Activated naive CD8-positive, alpha-beta T cell treated with anti-CD3 and anti-CD28 coated beads, Interleukin-2, amount 50 U/mL, for 16 hours (primary cell): Measurements from ENCODE around the gene BMERB1.
"Not testable (repeated sequence)": the region's sequence is repeated elsewhere in the genome, so short reads cannot be mapped to it uniquely, and the experiment has no call there.

Experiments
- DNase-seq: peaks from one replicate; pipeline ENCODE4 v3.0.0-alpha.2; 2020; ENCODE audit warnings: low read depth, low spot score

Gene BMERB1

DNA sequence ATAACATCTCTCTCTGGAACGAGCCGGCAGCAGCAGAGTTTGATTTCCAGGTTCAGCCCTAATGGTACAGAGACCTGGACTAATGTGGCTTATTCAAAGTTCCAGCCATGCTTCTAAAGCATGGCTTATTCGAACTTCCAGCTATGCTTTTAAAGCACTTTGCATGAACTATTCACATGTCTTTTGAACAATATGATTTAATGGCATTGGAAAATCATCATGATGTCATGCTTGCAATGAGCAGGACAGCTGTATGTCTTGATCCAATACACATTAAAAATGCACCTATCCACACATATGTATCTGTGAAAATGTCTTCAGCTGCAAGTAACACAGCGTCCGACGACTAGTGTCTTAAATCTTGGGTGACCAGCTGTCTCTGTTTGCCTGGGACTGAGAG is 122.9 kb downstream of the BMERB1 start:
- DNase-seq, result no peak

DNA sequence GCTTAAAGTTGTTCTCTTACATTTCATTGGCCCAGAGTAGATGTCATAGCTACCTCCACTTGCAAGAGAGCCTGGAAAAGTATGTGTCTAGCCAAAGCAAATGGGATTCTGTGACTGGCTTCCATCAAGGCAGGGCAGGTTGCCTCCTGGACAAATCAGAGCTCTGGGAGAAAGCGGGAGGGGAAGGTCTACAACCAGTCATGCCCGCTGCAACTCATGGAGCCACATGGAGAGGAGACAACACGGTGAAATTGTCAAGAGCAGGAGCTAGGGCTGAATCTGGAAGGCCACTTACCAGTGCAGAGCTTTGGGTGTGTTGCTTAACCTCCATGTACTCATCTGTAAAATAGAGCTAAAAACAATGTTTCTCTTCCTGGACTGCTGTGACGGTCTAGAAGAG is 124.8 kb downstream of the BMERB1 start:
- DNase-seq, result no peak

- no peak for DNase-seq
These were observed 130.4 kb downstream of the BMERB1 start for GRCh38 chr16:15564604-15565339.

- DNase-seq, result no peak
These were observed 131.7 kb downstream of the BMERB1 start for GRCh38 chr16:15566095-15566494.

- DNase-seq, result no peak
These were observed 133.4 kb downstream of the BMERB1 start for GRCh38 chr16:15567823-15568222.

DNA sequence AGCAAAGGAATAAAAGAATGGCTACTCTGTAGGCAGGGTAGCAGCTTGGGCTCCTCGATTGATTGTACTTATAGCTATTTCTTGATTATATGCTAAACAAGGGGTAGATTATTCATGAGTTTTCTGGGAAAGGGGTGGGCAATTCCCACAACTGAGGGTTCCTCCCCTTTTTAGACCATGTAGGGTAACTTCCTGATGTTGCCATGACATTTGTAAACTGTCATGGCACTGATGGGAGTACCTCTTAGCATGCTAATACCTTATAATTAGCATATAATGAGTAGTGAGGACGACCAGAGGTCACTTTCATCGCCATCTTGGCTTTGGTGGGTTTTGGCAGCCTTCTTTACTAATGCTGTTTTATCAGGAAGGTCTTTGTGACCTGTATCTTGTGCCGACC is 136.3 kb downstream of the BMERB1 start:
- DNase-seq, result not testable (repeated sequence)

DNA sequence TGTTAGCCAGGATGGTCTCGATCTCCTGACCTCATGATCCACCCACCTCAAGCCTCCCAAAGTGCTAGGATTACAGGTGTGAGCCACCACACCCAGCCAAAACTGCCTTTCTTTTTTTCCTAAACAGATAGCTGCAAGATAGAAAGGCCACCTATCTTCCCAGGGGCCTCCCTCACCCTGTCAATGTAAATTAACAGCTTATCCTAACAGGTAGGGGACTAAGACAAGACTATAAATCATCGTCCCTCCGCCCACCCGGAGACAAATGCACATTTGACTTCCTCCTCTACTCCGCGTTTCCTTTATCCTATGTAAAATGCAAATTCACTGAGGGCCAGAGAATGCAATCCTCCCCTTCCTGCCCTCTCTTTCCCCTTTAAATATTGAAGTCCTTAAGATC is 137.2 kb downstream of the BMERB1 start:
- no peak for DNase-seq

DNA sequence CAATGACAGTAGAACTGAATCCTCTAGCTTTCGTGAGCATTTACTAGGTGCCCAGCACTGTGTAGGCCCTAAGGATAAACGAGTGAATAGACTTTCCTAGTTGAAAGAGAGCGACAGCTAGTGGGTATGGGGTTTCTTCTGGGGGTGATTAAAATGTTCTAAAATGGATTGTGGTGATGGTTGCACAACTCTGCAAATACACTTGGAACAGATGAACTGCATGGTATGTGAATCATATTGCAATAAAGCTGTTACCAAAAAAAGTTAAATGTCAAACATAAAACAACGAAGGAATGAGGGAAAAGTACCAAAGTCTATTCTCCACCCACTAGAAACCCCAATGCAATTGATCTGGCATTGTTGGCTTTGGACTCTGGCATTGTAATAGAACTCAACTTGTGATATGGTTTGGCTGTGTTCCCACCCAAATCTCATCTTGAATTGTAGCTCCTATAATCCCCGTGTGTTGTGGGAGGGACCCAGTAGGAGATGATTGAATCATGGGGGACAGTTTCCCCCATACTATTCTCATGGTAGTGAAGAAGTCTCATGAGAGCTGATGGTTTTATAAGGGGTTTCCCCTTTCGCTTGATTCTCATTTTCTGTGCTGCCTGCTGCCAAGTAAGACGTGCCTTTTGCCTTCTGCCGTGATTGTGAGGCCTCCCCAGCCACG is 138.1 kb downstream of the BMERB1 start:
- no peak for DNase-seq

GRCh38 chr16:15573274-15573895 is 139.0 kb downstream of the BMERB1 start:
- no peak for DNase-seq

GRCh38 chr16:15573896-15574613 is 139.7 kb downstream of the BMERB1 start:
- not testable (repeated sequence) for DNase-seq

- no peak for DNase-seq
These were observed 140.2 kb downstream of the BMERB1 start for GRCh38 chr16:15574614-15574948.

GRCh38 chr16:15575293-15576049 is 141.1 kb downstream of the BMERB1 start:
- no peak for DNase-seq

DNA sequence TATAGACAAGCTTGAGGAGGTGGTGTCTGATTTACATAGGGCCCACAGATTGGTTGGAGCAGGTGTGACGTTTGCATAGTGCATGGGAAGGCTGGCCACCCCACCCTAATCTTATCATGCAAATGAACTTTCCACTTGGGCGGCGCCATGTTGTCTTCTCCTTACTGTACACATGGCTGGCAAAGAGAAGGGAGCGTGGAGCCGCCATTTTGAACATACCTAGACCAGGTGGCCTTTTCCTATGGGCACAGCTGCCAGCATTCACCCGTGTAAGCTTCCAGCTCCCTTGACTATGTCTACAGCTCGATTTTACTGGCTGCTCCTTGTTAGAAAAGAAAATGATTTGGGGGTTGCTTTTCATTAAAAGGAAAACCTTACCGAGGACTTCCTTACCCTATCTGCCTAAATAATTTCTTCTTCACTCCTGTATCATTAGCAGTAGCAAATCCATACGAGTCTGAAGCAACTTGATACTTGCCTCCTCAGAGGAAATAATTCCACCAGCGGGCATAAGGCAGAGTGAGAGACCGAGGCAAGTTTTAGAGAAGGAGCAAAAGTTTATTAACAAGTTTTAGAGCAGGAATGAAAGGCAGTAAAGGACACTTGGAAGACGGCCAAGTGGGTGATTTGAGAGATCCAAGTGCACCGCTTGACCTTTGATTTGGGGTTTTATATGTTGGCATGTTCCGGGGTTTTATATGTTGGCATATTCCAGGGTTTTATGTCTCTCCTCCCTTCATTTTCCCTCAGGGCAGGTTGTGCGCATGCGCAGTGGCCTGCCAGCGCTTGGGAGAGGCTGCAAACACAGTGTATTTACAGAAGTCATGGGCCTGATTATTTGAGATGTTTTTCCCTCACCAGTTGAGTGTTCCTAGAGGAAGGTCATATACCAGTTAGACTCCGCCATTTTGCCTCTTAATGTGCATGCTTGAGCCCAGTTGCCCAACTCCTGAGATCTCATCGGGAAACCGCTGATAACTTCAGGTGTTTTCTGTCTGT is 142.9 kb downstream of the BMERB1 start:
- no peak for DNase-seq

GRCh38 chr16:15578824-15579223 is 144.4 kb downstream of the BMERB1 start:
- no peak for DNase-seq

DNA sequence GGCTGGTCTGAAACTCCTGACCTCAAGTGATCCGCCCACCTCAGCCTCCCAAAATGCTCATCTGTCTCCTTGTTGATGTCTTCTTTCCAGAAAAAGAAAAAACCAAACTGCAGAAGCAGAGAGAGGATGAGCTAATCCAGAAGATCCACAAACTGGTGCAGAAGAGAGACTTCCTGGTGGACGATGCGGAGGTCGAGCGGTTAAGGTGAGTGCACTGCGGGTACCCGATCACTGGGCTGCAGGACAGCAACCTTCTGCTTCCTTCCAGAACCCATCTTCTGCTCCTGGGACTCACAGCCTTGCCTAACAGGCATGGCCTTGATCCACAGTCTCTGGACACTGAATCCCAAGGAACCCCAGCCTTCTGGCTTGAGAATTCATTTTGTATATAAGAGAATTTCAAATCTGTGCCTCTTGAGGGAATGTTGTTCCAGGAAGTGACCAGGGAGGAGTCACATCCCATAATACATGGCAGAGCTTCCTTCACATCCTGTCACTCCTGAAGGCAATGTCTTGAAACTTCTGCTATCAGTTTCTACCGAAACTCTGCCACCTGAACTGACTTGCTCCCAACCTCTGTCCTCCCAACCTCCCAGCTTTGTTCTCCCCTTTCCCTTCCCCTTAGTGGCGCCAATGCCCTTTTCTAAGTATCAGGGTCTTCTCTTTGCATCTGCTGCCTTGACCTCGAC is 146.9 kb downstream of the BMERB1 start:
- no peak for DNase-seq

GRCh38 chr16:15583526-15583925 is 149.1 kb downstream of the BMERB1 start:
- no peak for DNase-seq

DNA sequence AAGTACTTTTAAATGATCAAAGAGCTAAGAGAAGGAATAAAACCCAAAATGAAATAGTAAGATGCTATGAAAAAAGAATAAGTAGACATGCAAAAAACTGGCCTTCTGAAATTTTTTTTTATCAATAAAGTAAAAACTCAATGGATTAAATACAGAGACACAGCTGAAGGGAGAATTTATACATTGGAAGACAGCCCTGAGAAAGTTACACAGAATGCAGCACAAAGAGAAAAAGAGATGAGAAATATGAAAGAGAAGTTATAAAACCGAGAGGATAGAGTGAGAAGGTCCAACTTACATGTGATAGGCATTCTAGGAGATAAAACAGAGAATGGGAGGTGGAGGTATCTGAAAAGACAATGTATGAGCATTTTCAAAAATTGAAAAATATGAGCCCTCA is 151.6 kb downstream of the BMERB1 start:
- no peak for DNase-seq

GRCh38 chr16:15586716-15587115 is 152.3 kb downstream of the BMERB1 start:
- no peak for DNase-seq

DNA sequence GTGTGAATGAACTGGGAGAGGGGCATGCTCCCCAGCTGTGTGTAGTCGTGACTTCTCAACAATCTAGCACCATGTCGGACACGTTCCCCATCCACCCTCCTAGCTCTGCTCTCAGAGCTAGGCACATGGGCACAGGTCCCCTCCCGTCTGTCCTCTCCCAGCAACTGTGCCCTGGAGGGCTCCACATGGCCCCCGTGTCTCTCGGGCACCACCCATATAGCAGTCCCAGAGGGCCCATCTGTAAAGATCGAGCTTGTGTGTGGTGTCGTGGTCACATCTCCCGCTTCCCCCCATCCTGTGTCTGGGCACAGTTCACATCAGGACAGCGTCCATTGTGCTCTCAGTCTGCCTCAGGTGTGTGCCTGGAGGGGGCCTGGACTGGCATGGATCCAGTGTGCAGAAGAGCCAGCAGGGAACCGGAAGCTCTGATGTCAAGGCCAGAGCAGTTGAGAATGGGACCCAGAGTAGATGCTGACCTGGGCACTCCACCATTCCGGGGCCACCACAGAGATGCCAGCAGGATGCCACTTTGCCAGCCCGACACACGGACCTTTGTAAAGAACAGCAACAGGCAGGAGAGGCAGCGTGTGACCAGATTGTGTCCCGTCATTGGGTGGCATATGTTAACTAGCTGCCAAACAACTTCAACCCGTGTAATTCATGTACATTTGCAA is 152.9 kb downstream of the BMERB1 start:
- no peak for DNase-seq
